ENCODE results near the gene TMEM91.
"Not testable (repeated sequence)": the region's sequence is repeated elsewhere in the genome, so short reads cannot be mapped to it uniquely, and the experiment has no call there.

Gene TMEM91

GRCh38 chr19:41353466-41354342 lies 22.6 kb upstream of the TMEM91 start, which contains the start of gene TGFB1:
Gene TGFB1 (minus strand): TSS chr19:41353922. CDS start chr19:41353044, 878 bp downstream.
- peak; percentile 80 to 95 (median 84) for DNase-seq

DNA sequence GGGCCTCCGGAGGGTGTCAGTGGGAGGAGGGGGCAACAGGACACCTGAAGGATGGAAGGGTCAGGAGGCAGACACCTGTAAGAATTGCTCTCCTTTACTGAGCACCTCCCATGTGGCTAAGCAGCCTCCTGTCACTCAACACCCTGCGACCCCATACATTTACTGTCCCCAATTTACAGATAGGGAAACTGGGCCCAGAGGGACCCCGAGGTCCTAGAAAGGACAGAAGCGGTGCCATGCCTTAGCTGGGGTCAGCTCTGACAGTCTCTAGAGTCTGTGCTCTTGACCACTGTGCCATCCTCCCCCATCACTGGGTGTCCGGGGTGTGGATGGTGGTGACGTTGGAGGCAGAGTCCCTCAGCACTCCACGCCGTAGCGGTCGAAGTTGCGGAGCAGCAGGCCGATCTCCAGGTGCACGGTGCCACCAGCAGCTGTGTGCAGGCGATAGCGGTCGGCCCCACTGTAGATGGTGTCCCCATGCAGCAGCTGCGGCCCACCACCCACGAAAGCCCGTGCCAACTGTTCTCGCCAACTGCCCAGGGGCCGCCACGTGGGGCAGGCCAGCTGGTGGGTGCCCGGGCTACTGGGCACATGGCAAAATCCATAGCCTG lies 21.9 kb upstream of the TMEM91 start:
- DNase-seq = no peak

GRCh38 chr19:41355035-41355434 lies 21.3 kb upstream of the TMEM91 start:
- no peak for DNase-seq

GRCh38 chr19:41355802-41356201 lies 20.5 kb upstream of the TMEM91 start:
- no peak for DNase-seq

DNA sequence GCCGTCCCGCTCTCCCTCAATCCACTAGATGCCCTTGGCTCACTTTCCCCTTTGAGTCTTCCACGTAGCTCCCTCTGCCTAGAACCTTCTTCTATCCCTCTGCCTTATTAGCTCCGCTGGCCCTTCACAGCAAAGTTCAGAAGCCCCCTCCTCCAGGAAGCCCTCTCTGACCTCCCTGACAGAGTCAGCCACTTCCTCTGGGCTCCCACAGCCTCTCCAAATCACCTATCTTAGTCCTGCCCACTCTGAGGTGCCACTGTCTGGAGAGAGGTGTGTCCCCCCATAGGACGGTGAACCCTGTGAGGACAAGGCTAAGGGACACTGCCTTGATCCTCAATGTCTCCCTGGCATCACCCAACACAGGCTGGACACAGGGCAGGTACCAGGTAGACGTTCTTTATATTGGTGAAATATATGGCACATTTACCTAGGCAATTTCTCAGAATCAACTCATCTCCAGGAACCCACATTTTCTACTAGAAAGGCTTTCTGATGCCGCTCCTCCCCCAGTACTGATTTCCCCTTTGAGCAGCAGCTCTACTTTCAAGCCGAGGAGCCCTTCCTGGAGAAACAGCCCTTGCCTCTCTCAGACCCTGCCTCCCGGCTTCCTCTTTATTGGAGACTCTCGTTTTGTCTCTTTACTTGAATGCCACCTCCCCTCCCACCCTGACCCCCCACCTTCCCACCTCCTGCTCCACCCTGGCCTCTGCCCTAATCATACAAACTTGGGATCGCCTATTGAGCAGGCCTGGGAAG lies 19.2 kb upstream of the TMEM91 start:
- DNase-seq = no peak

DNA sequence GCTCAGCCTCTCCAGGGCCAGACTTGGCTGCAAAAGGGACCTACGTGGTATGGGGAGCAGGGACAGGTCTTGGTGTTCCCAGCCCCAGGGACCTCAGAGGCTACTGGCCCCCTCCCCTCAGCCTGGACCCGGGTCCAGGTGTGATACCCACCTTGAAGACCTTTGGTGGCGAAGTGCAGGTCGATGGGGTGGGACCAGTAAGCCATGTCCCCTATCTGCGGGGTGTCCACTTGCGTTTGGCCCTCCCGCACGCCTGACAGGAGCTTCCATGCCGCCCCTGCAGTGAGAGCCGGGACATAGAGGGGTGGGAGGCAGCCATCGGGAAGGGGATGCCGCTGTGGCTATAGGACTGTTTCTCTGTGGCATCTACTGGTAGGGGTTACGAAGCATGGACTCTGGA lies 18.6 kb upstream of the TMEM91 start:
- no peak for DNase-seq

DNA sequence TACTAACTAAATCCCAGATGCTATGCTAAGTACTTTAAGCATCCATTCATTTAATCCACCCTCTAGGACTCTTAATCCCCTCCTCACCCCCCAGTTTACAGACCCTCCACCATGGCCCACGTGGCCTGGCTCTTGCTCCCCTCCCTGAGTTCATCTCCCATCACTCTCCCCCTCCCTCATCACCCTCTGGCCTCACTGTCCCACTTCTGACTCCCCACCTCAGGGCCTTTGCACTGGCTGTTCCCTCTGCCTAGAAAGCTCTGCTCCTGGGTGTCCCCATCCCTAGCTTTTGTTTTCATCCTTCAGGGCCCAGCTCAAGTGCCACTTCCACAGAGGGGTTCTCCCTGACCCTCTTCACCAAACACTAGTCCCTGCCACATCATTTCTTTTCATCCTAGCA lies 16.6 kb upstream of the TMEM91 start:
- no peak for DNase-seq

GRCh38 chr19:41362143-41362847 lies 14.0 kb upstream of the TMEM91 start:
- no peak for DNase-seq

- no peak for DNase-seq
Observed at GRCh38 chr19:41363371-41363752, 13.0 kb upstream of the TMEM91 start.

GRCh38 chr19:41363753-41364523 lies 12.4 kb upstream of the TMEM91 start, which contains the start of gene B9D2:
Gene B9D2 (minus strand): TSS chr19:41364149. CDS start chr19:41363519, 630 bp downstream.
- DNase-seq = peak; percentile 93 to 98 (median 97)

GRCh38 chr19:41364524-41365391 lies 11.6 kb upstream of the TMEM91 start:
- DNase-seq = no peak

DNA sequence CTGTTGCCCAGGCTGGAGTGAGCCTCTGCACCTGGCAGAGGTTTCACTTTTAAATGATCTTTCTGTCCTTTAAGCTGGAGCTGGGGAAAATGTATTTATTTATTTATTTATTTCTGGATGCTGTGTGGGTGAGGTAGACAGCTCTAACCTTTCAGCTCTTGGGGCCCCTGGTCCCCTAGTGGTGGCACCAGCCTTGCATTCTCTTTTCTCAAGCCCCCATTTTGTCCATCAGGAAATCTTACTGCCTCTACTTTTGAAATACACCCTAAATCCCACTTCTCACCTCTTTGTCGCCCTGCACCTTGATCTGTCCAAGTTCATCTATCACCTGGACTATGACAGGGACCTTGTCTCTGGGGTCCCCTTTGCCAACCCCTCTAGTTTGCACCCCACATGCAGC lies 10.2 kb upstream of the TMEM91 start:
- no peak for DNase-seq

DNA sequence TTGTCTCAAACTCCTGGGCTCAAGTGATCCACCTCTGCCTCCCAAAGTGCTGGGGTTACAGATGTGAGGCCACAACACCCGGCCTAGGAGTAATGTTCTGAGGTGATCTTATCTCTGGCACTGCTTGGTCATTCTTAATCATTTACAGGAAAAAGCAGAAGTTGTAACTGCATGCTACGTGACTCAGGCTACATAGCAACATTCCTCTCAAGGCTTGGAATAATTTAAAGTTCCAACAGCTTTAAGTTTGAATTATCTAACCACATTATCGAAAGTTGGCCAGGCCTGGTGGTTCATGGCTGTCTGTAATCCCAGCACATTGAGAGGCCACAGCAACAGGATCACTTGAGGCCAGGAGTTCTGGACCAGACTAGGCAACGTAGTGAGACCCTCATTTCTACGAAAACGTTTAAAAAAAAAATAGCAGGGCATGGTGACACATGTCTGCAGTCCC lies 8.5 kb upstream of the TMEM91 start:
- no peak for DNase-seq

DNA sequence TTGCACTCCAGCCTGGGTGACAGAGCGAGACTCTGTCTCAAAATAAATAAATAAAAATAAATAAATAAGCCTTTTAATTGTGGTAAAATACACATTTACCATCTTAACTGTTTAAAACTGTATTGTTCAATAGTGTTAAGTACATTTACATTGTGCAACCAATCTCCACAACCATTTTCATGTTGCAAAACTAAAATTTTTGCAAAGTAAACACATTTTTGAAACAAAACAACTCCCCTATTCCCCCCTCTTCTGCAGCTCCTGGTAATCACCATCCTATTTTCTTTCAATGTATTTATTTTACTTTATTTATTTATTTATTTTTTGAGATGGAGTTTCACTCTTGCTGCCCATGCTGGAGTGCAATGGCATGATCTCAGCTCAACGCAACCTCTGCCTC lies 6.6 kb upstream of the TMEM91 start:
- no peak for DNase-seq

GRCh38 chr19:41371119-41371518 lies 5.2 kb upstream of the TMEM91 start:
- DNase-seq = not testable (repeated sequence)

DNA sequence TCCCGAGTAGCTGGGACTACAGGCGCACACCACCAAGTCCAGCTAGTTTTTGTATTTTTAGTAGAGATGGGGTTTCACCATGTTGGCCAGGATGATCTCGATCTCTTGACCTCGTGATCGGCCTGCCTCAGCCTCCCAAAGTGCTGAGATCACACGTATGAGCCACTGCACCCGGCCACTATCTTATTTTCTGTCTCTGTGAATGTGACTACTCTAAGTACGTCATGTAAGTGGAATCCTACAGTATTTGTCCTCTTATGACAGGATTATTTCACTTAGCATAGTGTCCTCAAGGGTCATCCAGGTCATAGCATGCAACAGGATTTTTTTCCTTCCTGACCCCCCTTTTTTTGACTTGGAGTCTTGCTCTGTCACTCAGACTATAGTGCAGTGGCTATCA lies 4.8 kb upstream of the TMEM91 start:
- no peak for DNase-seq

DNA sequence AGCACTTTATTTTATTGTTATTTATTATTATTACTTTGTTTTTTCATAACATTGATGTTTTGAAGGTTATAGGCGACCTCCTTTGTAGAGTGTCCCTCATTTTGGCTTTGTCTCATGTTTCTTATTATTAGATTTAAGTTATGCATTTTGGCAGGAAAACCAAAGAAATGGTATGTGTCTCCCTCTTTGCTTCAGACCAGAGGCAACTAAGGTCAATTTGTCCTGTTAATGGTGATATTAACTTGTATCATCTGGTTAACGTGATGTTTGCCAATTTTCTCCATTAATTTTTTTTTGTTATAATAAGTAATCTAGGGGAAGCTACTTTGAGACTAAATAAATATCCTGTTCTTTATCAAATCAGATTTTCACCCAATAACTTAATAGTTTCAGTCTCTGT lies 3.8 kb upstream of the TMEM91 start:
- no peak for DNase-seq

GRCh38 chr19:41373993-41374392 lies 2.3 kb upstream of the TMEM91 start:
- no peak for DNase-seq

GRCh38 chr19:41376998-41377365 lies 649 bp downstream of the TMEM91 start:
- no peak for DNase-seq

DNA sequence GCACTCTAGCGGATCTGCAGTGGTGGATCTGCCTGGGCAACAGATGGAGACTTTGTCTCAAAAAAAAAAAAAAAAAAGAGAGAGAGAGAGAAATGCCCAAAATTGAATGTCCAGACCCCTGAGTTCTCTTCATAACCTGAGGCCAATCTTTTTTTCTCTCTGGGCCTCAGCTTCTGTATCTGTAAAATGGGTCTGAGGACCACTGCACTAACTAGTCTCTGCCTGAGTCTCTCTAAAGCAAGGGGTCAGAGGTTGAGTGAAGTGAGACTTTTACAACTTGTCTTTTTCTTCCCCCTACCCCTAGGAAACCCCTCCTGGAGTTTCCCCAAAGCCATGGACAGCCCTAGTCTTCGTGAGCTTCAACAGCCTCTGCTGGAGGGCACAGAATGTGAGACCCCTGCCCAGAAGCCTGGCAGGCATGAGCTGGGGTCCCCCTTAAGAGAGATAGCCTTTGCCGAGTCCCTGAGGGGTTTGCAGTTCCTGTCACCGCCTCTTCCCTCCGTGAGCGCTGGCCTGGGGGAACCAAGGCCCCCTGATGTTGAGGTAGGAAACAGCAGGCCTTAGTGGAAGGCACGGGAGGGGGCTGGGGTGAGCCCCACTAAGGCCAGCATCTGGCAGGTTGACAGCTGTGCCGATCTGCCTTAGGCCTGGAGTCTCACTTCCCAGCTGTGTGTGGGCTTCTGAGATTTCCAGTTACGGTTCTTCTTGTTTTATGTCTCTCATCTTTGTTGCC lies 1.8 kb downstream of the TMEM91 start:
- no peak for DNase-seq
